GM23338 (cell line): ENCODE data around the gene BEST2. TPM values are rescaled to one million over a fixed set of nuclear protein-coding genes. Genes with fewer than 3 reads are reported as not detected.

Source experiments
- CREB1 ChIP-seq: fragments of 250-450 bp; sonication (Bioruptor Pico); IDR thresholded peaks from 2 replicates; pipeline ENCODE4 v1.5.0; 2020; ENCODE audit warnings: low read depth, mild to moderate bottlenecking, moderate library complexity
- EZH2 ChIP-seq: fragments of 200-600 bp; sonication (generic); IDR thresholded peaks from one replicate; pipeline ENCODE4 v1.8.0; 2017; ENCODE audit warnings: antibody characterized with exemption, mild to moderate bottlenecking, low read depth; ENCODE audit not compliant: unreplicated experiment
- EZH2phosphoT487 ChIP-seq: fragments of 200-600 bp; sonication (generic); IDR thresholded peaks from one replicate; pipeline ENCODE4 v1.8.1; 2018; ENCODE audit warnings: antibody characterized with exemption; ENCODE audit not compliant: unreplicated experiment
- NANOG ChIP-seq: IDR thresholded peaks from 2 replicates; pipeline ENCODE4 v1.6.1; 2016; ENCODE audit warnings: antibody characterized with exemption, borderline replicate concordance
- POLR2AphosphoS5 ChIP-seq: IDR thresholded peaks from 2 replicates; pipeline ENCODE4 v1.6.1; 2016; ENCODE audit warnings: antibody characterized with exemption, low read depth
- REST ChIP-seq: IDR thresholded peaks from one replicate; pipeline ENCODE4 v1.6.1; 2018; ENCODE audit warnings: antibody characterized with exemption; ENCODE audit not compliant: unreplicated experiment
- STAT1 ChIP-seq: IDR thresholded peaks from one replicate; pipeline ENCODE4 v1.6.1; 2016; ENCODE audit warnings: antibody characterized with exemption; ENCODE audit not compliant: unreplicated experiment
- ZNF462 ChIP-seq: fragments of 250-450 bp; sonication (Bioruptor Pico); IDR thresholded peaks from 2 replicates; pipeline ENCODE4 v1.5.0; 2020; ENCODE audit warnings: mild to moderate bottlenecking, moderate library complexity
- polyA plus RNA-seq: library from polyadenylated mRNA; unstranded; fragments of >200 nt; fragmentation: Nextera tagmentation; extraction: Ambion mirVana; gene quantifications from 2 replicates; pipeline ENCODE4 v1.2.1, GENCODE V29; 2016
- total RNA-seq: library from RNA; depleted of rRNA; stranded (reverse); fragments of >200 nt; shearing (Covaris generic); gene quantifications from 2 replicates; pipeline ENCODE4 v1.2.3, GENCODE V29; 2014

Gene BEST2
- total and polyA plus RNA-seq, 2 experiments from 2014 or later: 1.2 to 10.4 TPM

DNA sequence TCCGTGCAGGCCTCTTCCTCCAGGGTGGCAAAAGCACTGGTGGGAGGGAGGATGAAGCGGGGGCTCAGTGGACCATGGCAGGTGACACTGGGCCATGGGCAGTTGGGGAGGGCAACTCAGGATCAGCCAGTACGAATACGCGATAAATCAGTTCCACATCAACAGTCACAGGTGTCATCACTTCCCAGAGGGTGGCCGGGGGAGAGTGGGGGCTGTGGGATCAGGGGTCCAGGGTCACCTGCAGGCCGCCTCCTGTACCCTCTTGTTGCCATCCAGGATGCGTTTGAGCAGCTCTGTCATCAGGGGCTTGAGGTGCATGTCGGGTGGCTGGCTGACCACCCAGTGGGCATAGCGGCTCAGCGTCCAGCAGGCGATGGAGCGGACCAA lies 45.3 kb upstream of the BEST2 start (continued):
- TF ChIP-seq ZNF462 (no peak), EZH2phosphoT487 (no peak), POLR2AphosphoS5 (no peak), REST (no peak), STAT1 (no peak), NANOG (no peak), EZH2 (no peak), CREB1 (CRISPR knock-in tag) (no peak)
